ENCODE measurements around the gene MYOM1.

DNA sequence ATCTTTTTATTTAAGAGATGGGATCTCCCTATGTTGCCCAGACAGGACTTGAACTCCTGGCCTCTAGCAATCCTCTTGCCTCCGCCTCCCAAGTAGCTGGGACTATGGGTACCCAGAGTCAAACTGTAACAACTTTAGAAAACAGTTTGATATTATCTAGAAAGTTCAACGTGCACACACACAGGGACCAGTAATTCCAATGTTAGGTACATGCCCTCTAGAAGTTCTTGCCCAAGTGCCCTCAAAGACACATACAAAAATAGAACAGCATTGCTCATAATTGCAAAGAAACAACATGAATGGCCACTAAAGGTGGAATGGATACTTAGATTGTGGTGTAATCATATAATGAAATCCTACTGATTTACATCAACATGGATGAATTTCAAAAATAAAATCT, 194.2 kb downstream of the MYOM1 start:
- TF ChIP-seq POLR2AphosphoS5 (IDR thresholded peaks at IDR 0.05; ENCODE audit: low read depth, low read length), result no peak
- TF ChIP-seq, protein P1, sequence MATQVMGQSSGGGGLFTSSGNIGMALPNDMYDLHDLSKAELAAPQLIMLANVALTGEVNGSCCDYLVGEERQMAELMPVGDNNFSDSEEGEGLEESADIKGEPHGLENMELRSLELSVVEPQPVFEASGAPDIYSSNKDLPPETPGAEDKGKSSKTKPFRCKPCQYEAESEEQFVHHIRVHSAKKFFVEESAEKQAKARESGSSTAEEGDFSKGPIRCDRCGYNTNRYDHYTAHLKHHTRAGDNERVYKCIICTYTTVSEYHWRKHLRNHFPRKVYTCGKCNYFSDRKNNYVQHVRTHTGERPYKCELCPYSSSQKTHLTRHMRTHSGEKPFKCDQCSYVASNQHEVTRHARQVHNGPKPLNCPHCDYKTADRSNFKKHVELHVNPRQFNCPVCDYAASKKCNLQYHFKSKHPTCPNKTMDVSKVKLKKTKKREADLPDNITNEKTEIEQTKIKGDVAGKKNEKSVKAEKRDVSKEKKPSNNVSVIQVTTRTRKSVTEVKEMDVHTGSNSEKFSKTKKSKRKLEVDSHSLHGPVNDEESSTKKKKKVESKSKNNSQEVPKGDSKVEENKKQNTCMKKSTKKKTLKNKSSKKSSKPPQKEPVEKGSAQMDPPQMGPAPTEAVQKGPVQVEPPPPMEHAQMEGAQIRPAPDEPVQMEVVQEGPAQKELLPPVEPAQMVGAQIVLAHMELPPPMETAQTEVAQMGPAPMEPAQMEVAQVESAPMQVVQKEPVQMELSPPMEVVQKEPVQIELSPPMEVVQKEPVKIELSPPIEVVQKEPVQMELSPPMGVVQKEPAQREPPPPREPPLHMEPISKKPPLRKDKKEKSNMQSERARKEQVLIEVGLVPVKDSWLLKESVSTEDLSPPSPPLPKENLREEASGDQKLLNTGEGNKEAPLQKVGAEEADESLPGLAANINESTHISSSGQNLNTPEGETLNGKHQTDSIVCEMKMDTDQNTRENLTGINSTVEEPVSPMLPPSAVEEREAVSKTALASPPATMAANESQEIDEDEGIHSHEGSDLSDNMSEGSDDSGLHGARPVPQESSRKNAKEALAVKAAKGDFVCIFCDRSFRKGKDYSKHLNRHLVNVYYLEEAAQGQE (IDR thresholded peaks at IDR 0.05; ENCODE audit: insufficient read depth in 1 of 2, low read depth in 2 of 2, low read length in 2 of 2), result no peak
